Activated CD4-positive, alpha-beta T cell treated with anti-CD3 and anti-CD28 coated beads, Interleukin-2, amount 50 U/mL, for 4 hours (primary cell): ENCODE results near the gene SDK1.
"Not testable (repeated sequence)": the region's sequence is repeated elsewhere in the genome, so short reads cannot be mapped to it uniquely, and the experiment has no call there.

Experiments
- DNase-seq, 2 experiments: peaks; one replicate each; pipeline ENCODE4 v3.0.0-alpha.2; 2020

The SDK1 gene

GRCh38 chr7:4245135-4245865 is 944.2 kb downstream of the SDK1 start:
- DNase-seq, result no peak

GRCh38 chr7:4245866-4246470 is 944.9 kb downstream of the SDK1 start:
- no peak for DNase-seq

- no peak for DNase-seq
Measured at GRCh38 chr7:4246536-4246935, 945.5 kb downstream of the SDK1 start.

- DNase-seq, result no peak
Measured at GRCh38 chr7:4247106-4247876, 946.2 kb downstream of the SDK1 start.

GRCh38 chr7:4248295-4248694 is 947.2 kb downstream of the SDK1 start:
- DNase-seq, result no peak

- no peak for DNase-seq
Measured at GRCh38 chr7:4249241-4249640, 948.2 kb downstream of the SDK1 start.

- no peak for DNase-seq
Measured at GRCh38 chr7:4255336-4255735, 954.3 kb downstream of the SDK1 start.

GRCh38 chr7:4256286-4256685 is 955.2 kb downstream of the SDK1 start:
- DNase-seq, result no peak

- no peak for DNase-seq
Measured at GRCh38 chr7:4257146-4258111, 956.4 kb downstream of the SDK1 start.

- DNase-seq, result not testable (repeated sequence)
Measured at GRCh38 chr7:4260116-4260515, 959.1 kb downstream of the SDK1 start.

- DNase-seq, result no peak
Measured at GRCh38 chr7:4260867-4261600, 960.0 kb downstream of the SDK1 start.

GRCh38 chr7:4261601-4261960 is 960.5 kb downstream of the SDK1 start:
- DNase-seq, result no peak

- DNase-seq, result not testable (repeated sequence)
Measured at GRCh38 chr7:4264206-4264605, 963.2 kb downstream of the SDK1 start.

GRCh38 chr7:4265066-4265465 is 964.0 kb downstream of the SDK1 start:
- no peak for DNase-seq

GRCh38 chr7:4265676-4266075 is 964.6 kb downstream of the SDK1 start:
- no peak for DNase-seq

GRCh38 chr7:4266270-4267040 is 965.4 kb downstream of the SDK1 start:
- DNase-seq, result no peak

GRCh38 chr7:4267341-4268039 is 966.4 kb downstream of the SDK1 start:
- DNase-seq, result no peak

- DNase-seq, result no peak
Measured at GRCh38 chr7:4268040-4268965, 967.3 kb downstream of the SDK1 start.

GRCh38 chr7:4269086-4269485 is 968.0 kb downstream of the SDK1 start:
- DNase-seq, result no peak

- no peak for DNase-seq
Measured at GRCh38 chr7:4269746-4270145, 968.7 kb downstream of the SDK1 start.
